ENCODE measurements around the gene EEF1AKMT1.

- TF ChIP-seq CTCF (conservative IDR thresholded peaks at IDR 0.05 in 1 of 2, IDR thresholded peaks at IDR 0.05 in 1 of 2; ENCODE audit: low read depth in 1 of 2, low read length in 2 of 2) (no peak), EZH2 (IDR thresholded peaks at IDR 0.05; ENCODE audit: low read length, missing control alignments) (no peak)
Observed at GRCh38 chr13:20815464-20815863, 41.7 kb upstream of the EEF1AKMT1 start.

Measured in fibroblast of lung (primary cell).